Fibroblast of pulmonary artery (primary cell): ENCODE results near the gene NEMP1.

Experiments used
- DNase-seq: peaks from one replicate; pipeline ENCODE4 v3.0.0-alpha.2; 2010; ENCODE audit warnings: low read depth
- H3K4me3 ChIP-seq: replicated peaks from 2 replicates; pipeline ENCODE4 v1.5.1; 2011; ENCODE audit warnings: low read depth, mild to moderate bottlenecking, control low read depth, low read length, moderate library complexity
- TF ChIP-seq, protein P1 (sequence below): IDR thresholded peaks from 2 replicates; pipeline ENCODE4 v1.5.1; 2011; ENCODE audit warnings: mild to moderate bottlenecking, control low read depth, low read length, inconsistent platforms; ENCODE audit errors: missing control alignments

The NEMP1 gene

DNA sequence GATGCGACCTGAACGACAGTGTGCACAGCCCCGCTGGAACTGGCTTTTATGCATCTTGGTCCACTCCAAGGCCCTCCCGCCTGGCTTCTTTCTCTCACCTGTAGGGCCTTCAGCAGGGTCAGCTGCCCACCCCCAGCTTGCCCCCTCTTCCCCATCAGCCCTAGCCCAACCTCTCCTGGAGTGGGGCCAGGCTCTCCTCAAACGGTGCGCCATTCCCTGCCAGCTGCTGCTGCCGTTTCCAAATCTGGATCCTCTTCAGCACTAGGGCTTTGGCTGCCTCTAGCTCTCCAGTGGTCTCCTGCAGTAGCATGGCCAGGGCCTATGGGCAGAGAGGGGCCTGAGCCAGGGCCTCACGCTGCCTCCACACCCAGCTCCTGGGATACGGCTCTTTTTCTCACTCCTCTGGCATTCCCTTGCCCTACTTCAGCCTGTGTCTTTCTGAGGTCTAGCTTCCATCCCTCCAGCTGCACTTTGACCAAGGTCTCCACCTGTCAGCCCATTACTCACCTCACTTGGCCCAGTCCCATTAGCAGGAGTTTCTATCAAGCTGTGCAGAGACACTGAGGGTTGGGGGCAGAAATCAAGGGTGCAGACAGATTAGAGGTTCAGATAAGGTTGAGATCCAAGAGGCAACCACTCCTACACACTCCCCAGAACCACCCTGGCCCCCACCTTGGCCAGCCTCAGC is 27.6 kb upstream of the NEMP1 start:
- H3K4me3 ChIP-seq = no peak overlapping the region
- DNase-seq = no peak
- TF ChIP-seq, protein P1, sequence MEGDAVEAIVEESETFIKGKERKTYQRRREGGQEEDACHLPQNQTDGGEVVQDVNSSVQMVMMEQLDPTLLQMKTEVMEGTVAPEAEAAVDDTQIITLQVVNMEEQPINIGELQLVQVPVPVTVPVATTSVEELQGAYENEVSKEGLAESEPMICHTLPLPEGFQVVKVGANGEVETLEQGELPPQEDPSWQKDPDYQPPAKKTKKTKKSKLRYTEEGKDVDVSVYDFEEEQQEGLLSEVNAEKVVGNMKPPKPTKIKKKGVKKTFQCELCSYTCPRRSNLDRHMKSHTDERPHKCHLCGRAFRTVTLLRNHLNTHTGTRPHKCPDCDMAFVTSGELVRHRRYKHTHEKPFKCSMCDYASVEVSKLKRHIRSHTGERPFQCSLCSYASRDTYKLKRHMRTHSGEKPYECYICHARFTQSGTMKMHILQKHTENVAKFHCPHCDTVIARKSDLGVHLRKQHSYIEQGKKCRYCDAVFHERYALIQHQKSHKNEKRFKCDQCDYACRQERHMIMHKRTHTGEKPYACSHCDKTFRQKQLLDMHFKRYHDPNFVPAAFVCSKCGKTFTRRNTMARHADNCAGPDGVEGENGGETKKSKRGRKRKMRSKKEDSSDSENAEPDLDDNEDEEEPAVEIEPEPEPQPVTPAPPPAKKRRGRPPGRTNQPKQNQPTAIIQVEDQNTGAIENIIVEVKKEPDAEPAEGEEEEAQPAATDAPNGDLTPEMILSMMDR = no peak

DNA sequence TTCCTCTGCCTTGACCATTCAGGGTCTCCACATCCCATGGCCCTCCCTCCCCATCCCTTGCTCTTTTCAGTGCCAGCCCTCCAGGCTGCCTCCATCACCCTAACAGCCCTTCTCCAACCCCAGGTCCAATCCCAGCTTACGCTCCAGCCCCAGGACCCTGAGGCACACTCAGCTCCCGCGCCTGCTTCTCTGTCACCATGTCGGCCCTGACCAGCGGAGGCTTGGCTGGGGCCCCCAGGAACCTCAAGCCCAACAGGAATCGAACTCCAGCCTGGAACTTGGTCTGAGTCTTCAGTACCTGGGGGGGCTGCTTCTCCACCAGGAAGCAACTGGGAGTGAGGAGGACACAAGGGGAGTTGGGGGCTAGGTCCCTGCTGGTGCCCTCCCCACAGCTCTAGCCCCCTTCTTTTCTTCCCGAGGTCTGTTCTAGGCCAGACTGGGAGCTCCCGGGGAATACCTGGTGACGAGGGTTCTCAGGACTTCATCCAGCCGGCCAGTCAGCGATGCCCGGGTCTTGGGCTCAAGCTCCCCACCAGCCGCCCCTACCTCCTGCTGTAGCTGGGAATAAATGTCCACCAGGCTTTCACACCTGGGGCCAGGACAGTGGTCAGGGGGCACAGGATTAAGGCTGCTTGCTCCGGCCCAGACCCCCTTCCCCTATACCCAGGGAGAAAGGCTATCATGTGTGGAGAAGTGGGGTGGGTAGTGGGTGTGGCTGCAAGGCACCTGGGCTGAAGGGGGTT is 26.6 kb upstream of the NEMP1 start:
- no peak for DNase-seq
- TF ChIP-seq, protein P1 = no peak
- no peak overlapping the region for H3K4me3 ChIP-seq

DNA sequence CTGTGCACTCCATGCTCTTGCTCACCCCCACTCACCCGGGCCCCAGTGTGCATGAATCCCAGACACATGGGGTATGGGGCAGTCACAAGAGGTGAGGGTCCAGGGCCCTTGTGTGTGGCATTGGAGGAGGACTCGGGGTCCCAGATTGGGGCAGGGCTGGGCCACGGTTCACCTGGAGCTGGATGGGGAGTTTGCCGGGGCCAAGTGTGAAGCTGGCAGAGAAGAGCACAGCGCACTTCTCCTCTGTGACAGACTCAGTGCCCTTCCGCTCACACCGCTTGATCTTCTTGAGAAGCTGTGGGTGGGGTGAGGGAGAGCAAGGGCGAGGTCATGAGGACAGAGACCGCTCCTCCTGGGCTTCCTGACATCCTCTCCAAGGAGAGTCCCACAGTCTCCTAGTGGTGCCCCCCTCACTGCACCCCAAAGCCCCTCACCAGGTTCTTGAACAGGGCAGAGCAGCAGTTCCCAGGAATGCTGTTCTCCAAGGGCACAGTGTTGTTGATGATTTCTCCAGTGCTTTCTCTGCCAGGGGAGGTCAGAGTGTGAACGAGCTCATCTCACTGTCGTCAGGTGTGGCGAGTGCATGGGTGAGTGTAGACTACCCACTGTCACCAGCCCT is 25.8 kb upstream of the NEMP1 start:
- DNase-seq = no peak
- H3K4me3 ChIP-seq = no peak overlapping the region

DNA sequence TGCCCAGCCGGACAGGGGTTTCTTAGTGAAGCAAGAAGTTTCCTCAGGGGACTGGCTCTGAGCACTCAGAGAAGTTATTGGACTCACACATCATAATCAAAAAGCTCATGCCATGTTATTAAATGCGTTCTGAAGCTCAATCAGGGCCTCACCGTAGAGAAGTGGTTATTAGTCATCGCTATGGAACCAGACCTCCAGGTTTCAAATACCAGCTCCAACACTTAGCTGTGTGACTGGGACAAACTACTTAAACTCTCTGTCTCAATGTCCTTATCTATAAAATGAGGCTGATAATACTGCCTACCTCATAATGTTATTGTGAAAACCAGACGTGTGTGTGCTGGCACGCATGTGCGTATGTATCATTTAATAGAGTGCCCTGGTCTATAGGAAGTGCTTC is 25.3 kb upstream of the NEMP1 start:
- no peak overlapping the region for H3K4me3 ChIP-seq
- TF ChIP-seq, protein P1 = no peak
- DNase-seq = no peak

More for the DNA sequence above, 25.8 kb upstream of the NEMP1 start:
- TF ChIP-seq, protein P1 = no peak

DNA sequence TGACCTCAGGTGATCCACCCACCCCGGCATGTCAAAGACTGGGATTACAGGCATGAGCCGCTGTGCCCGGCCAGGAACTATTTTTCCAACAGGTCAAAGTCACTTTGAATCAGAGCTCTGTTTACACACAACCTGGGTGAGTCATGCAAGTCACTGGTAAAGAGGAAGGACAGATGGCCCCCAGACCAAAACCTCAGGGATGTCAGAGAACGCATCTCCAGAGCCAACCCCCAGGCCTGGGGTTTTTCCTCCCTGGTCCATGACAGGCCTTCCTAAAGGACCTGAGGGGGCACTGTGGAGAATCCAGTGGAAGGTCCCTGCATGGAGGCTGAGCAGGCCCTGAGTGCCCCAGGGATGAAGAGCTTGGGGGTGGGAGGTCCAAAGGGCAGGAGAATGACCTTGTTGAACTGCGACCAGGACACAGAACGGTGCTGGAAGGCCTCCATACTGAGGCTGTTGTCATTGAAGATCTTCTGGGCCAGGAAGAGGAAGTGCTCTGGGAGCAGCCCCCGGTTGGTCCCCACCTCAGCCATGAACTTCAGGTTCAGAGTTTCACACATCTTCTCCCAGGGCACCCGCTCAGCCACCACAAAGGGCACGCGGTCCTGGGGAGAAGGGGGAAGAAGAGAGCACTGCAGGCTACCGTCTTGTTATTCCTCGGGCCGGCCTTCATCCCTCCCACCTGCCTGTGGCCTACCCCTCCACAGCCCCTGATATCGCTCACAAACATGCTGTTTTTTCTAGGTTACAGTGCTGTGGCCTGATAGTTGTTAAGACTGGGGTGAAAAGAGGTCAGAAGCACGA is 23.5 kb upstream of the NEMP1 start:
- DNase-seq = no peak
- H3K4me3 ChIP-seq = no peak overlapping the region
- TF ChIP-seq, protein P1 = no peak

DNA sequence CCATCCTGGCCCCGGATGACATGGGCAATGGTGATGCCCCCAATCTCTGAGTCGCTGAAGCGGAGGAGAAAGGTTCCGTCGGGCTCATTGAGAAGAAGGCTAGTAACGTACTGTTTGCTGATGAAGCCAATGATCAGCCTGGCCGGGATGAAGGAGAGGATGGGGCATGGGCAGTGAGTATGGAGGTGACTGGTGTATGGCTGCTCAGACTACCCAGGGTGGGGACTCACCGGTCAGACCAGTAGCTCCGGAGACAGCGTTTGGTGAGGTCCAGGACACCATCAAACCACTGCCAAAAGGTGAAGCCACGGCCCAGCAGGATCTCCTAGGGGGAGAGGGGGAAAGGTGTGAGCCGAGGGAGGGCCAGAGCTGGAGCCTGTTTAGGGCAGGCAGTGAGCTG is 21.2 kb upstream of the NEMP1 start:
- DNase-seq = no peak
- H3K4me3 ChIP-seq = no peak overlapping the region
- TF ChIP-seq, protein P1 = no peak
